ENCODE results near the gene FBXO27. TPM values are rescaled to one million over a fixed set of nuclear protein-coding genes. Genes with fewer than 3 reads are reported as not detected.
"Not testable (repeated sequence)": the region's sequence is repeated elsewhere in the genome, so short reads cannot be mapped to it uniquely, and the experiment has no call there.

Gene FBXO27
- polyA plus RNA-seq, 1 experiment: 7.0 TPM

GRCh38 chr19:38990949-38991697 is 41.2 kb downstream of the FBXO27 start:
- Histone ChIP-seq H3K27me3 (ENCODE audit: control insufficient read depth, insufficient read depth, low read length) (no peaks in the 10 kb centered on the region), H3K36me3 (ENCODE audit: control insufficient read depth, insufficient read depth, low read length) (no peaks in the 10 kb centered on the region), H3K4me3 (ENCODE audit: low read depth, low read length) (no peak overlapping the region)
- ChIA-PET CTCF (interaction anchor here (0.6 to 1.3 kb wide), 2 partner anchors 45 to 61 kb away, joined by 3 read pairs; no protein-coding TSS in a partner anchor), POLR2A (no interaction called here)
- DNase-seq (ENCODE audit: low read depth): no peak
- TF ChIP-seq CTCF (IDR thresholded peaks at IDR 0.05; ENCODE audit: insufficient read depth, low read depth, low read length): no peak

- H3K27me3 ChIP-seq (ENCODE audit: control insufficient read depth, insufficient read depth, low read length); H3K4me3 ChIP-seq (ENCODE audit: low read depth, low read length); H3K36me3 ChIP-seq (ENCODE audit: control insufficient read depth, insufficient read depth, low read length); POLR2A ChIA-PET; DNase-seq (ENCODE audit: low read depth): not testable (repeated sequence)
- CTCF ChIA-PET: interaction anchor here (0.7 to 1.5 kb wide), 4 partner anchors 12 to 28 kb away, joined by 3 to 4 read pairs (median 3); partner anchors contain the start of gene FBXO17
Measured at GRCh38 chr19:38989614-38990013, 42.7 kb downstream of the FBXO27 start.

- Histone ChIP-seq H3K36me3 (ENCODE audit: control insufficient read depth, insufficient read depth, low read length) (no peaks in the 10 kb centered on the region), H3K4me3 (ENCODE audit: low read depth, low read length) (no peak overlapping the region), H3K27me3 (ENCODE audit: control insufficient read depth, insufficient read depth, low read length) (peaks cover 3% of the 10 kb centered on the region; the same call in 1 of the 2 replicates)
- no peak for DNase-seq (ENCODE audit: low read depth)
- CTCF ChIA-PET: interaction anchor here (0.7 to 1.5 kb wide), 4 partner anchors 12 to 37 kb away, joined by 3 to 4 read pairs (median 3); partner anchors contain the start of gene FBXO17
- no peak for TF ChIP-seq CTCF (IDR thresholded peaks at IDR 0.05; ENCODE audit: insufficient read depth, low read depth, low read length)
- POLR2A ChIA-PET: interaction anchor here (0.5 kb wide), 1 partner anchor 600 kb away, joined by 23 read pairs; no protein-coding TSS in a partner anchor
Measured at GRCh38 chr19:38989066-38989605, 43.2 kb downstream of the FBXO27 start.

- not testable (repeated sequence) for H3K36me3 ChIP-seq (ENCODE audit: control insufficient read depth, insufficient read depth, low read length); H3K27me3 ChIP-seq (ENCODE audit: control insufficient read depth, insufficient read depth, low read length); DNase-seq (ENCODE audit: low read depth); H3K4me3 ChIP-seq (ENCODE audit: low read depth, low read length)
- CTCF ChIA-PET: interaction anchor here (0.7 to 1.5 kb wide), 4 partner anchors 11 to 37 kb away, joined by 3 to 4 read pairs (median 3); partner anchors contain the start of gene FBXO17
- POLR2A ChIA-PET: interaction anchor here (0.5 kb wide), 1 partner anchor 599 kb away, joined by 23 read pairs; no protein-coding TSS in a partner anchor
Measured at GRCh38 chr19:38988627-38989026, 43.7 kb downstream of the FBXO27 start.

- POLR2A ChIA-PET; DNase-seq (ENCODE audit: low read depth); H3K4me3 ChIP-seq (ENCODE audit: low read depth, low read length); H3K36me3 ChIP-seq (ENCODE audit: control insufficient read depth, insufficient read depth, low read length); H3K27me3 ChIP-seq (ENCODE audit: control insufficient read depth, insufficient read depth, low read length): not testable (repeated sequence)
- CTCF ChIA-PET: interaction anchor here (0.8 kb wide), 1 partner anchor 12 kb away, joined by 3 read pairs; the partner anchor contains the start of gene FBXO17
Measured at GRCh38 chr19:38987745-38988144, 44.6 kb downstream of the FBXO27 start.

GRCh38 chr19:38985262-38985661 is 47.1 kb downstream of the FBXO27 start:
- no peak for TF ChIP-seq CTCF (IDR thresholded peaks at IDR 0.05; ENCODE audit: insufficient read depth, low read depth, low read length)
- ChIA-PET POLR2A (no interaction called here), CTCF (interaction anchor here (0.9 to 1.1 kb wide), 2 partner anchors 9 to 11 kb away, joined by 3 read pairs; partner anchors contain the start of gene FBXO17)
- DNase-seq (ENCODE audit: low read depth): no peak
- H3K4me3 ChIP-seq (ENCODE audit: low read depth, low read length): no peak overlapping the region
- no peaks in the 10 kb centered on the region for H3K36me3 ChIP-seq (ENCODE audit: control insufficient read depth, insufficient read depth, low read length)
- peaks cover 3% of the 10 kb centered on the region; the same call in 1 of the 2 replicates for H3K27me3 ChIP-seq (ENCODE audit: control insufficient read depth, insufficient read depth, low read length)

Data from BJ (cell line).